ENCODE results near the gene CD74. TPM values are rescaled to one million over a fixed set of nuclear protein-coding genes. Genes with fewer than 3 reads are reported as not detected.

Gene CD74
- total RNA-seq, 2 experiments from 2014 or later: 341 to 350 TPM

- Mint-ChIP-seq H3K36me3 (peaks cover 20% of the 10 kb centered on the region), H3K4me3 (no peak overlapping the region), H3K4me1 (peaks cover 3% of the 10 kb centered on the region), H3K27ac (no peak overlapping the region), H3K9me3 (no peaks in the 10 kb centered on the region), H3K27me3 (no peaks in the 10 kb centered on the region)
- ATAC-seq (ENCODE audit: low read depth) (no peak), DNase-seq (no peak)
- POLR2A ChIA-PET: no interaction called here
These were observed 44.2 kb downstream of the CD74 start for GRCh38 chr5:150368526-150368925.

GRCh38 chr5:150364004-150364403, 48.7 kb downstream of the CD74 start:
- H3K9me3 Mint-ChIP-seq: no peaks in the 10 kb centered on the region
- no peak for DNase-seq
- no peaks in the 10 kb centered on the region for H3K27me3 Mint-ChIP-seq
- peaks cover 14% of the 10 kb centered on the region for H3K36me3 Mint-ChIP-seq
- H3K4me3 Mint-ChIP-seq: no peak overlapping the region
- no peak overlapping the region for H3K27ac Mint-ChIP-seq
- peaks cover 26% of the 10 kb centered on the region for H3K4me1 Mint-ChIP-seq
- ATAC-seq (ENCODE audit: low read depth): no peak
- POLR2A ChIA-PET: no interaction called here

GRCh38 chr5:150363185-150363584, 49.5 kb downstream of the CD74 start:
- H3K27me3 Mint-ChIP-seq: no peaks in the 10 kb centered on the region
- H3K27ac Mint-ChIP-seq: no peak overlapping the region
- peaks cover 14% of the 10 kb centered on the region for H3K36me3 Mint-ChIP-seq
- no peaks in the 10 kb centered on the region for H3K9me3 Mint-ChIP-seq
- peaks cover 31% of the 10 kb centered on the region for H3K4me1 Mint-ChIP-seq
- ATAC-seq (ENCODE audit: low read depth) (no peak), DNase-seq (no peak)
- POLR2A ChIA-PET: no interaction called here
- no peak overlapping the region for H3K4me3 Mint-ChIP-seq

- POLR2A ChIA-PET: no interaction called here
- ATAC-seq (ENCODE audit: low read depth) (no peak), DNase-seq (no peak)
- Mint-ChIP-seq H3K4me3 (no peak overlapping the region), H3K4me1 (peaks cover 33% of the 10 kb centered on the region), H3K9me3 (no peaks in the 10 kb centered on the region), H3K27ac (peak overlapping the region; percentile 13), H3K36me3 (peaks cover 14% of the 10 kb centered on the region), H3K27me3 (no peaks in the 10 kb centered on the region)
These were observed 51.4 kb downstream of the CD74 start for GRCh38 chr5:150361301-150361700.

GRCh38 chr5:150358261-150359095, 54.2 kb downstream of the CD74 start:
- peak overlapping the region; percentile 89 for H3K4me3 Mint-ChIP-seq
- H3K9me3 Mint-ChIP-seq: no peaks in the 10 kb centered on the region
- H3K4me1 Mint-ChIP-seq: peaks cover 33% of the 10 kb centered on the region
- H3K36me3 Mint-ChIP-seq: peaks cover 11% of the 10 kb centered on the region
- ATAC-seq (ENCODE audit: low read depth): no peak
- H3K27me3 Mint-ChIP-seq: peaks cover 9% of the 10 kb centered on the region
- POLR2A ChIA-PET: interaction anchor here (0.7 to 1.4 kb wide), 6 partner anchors 54 to 209 kb away, joined by 3 to 6 read pairs (median 4); partner anchors contain the start of genes CD74 and RPS14
- peak overlapping the region; percentile 88 for H3K27ac Mint-ChIP-seq
- DNase-seq: no peak

- Mint-ChIP-seq H3K27ac (peak within 1 kb of the TSS; percentile 88), H3K4me3 (peak within 1 kb of the TSS; percentile 89), H3K4me1 (peaks cover 30% of the 10 kb centered on the region), H3K27me3 (peaks cover 9% of the 10 kb centered on the region), H3K36me3 (peaks cover 11% of the 10 kb centered on the region), H3K9me3 (no peaks in the 10 kb centered on the region)
- DNase-seq (peak; percentile 99), ATAC-seq (ENCODE audit: low read depth) (peak; percentile 90)
- POLR2A ChIA-PET: interaction anchor here (0.6 to 1.4 kb wide), 6 partner anchors 55 to 208 kb away, joined by 3 to 6 read pairs (median 4); partner anchors contain the start of genes CD74 and RPS14
These were observed 55.1 kb downstream of the CD74 start, which contains the start of gene TCOF1 for GRCh38 chr5:150357326-150358260. Gene TCOF1, plus strand, starts transcription at chr5:150357697. Its CDS starts 50 bp downstream, at chr5:150357747.

- Mint-ChIP-seq H3K27me3 (peaks cover 9% of the 10 kb centered on the region), H3K4me1 (peaks cover 25% of the 10 kb centered on the region), H3K27ac (peak overlapping the region; percentile 87), H3K9me3 (no peaks in the 10 kb centered on the region), H3K36me3 (peaks cover 10% of the 10 kb centered on the region), H3K4me3 (peak overlapping the region; percentile 89)
- no peak for DNase-seq
- no peak for ATAC-seq (ENCODE audit: low read depth)
- POLR2A ChIA-PET: interaction anchor here (0.5 to 0.6 kb wide), 2 partner anchors 56 to 1257 kb away, joined by 3 read pairs; partner anchors contain the start of gene CD74
These were observed 56.0 kb downstream of the CD74 start for GRCh38 chr5:150356575-150357294.

GRCh38 chr5:150355791-150356190, 56.9 kb downstream of the CD74 start:
- peaks cover 30% of the 10 kb centered on the region for H3K4me1 Mint-ChIP-seq
- no peaks in the 10 kb centered on the region for H3K9me3 Mint-ChIP-seq
- peaks cover 5% of the 10 kb centered on the region for H3K36me3 Mint-ChIP-seq
- no peak overlapping the region for H3K27ac Mint-ChIP-seq
- DNase-seq (no peak), ATAC-seq (ENCODE audit: low read depth) (no peak)
- POLR2A ChIA-PET: no interaction called here
- no peak overlapping the region for H3K4me3 Mint-ChIP-seq
- peaks cover 9% of the 10 kb centered on the region for H3K27me3 Mint-ChIP-seq

- H3K27ac Mint-ChIP-seq: no peak overlapping the region
- POLR2A ChIA-PET: no interaction called here
These were observed 59.6 kb downstream of the CD74 start for GRCh38 chr5:150353032-150353675.

GRCh38 chr5:150352244-150353031, 60.3 kb downstream of the CD74 start:
- POLR2A ChIA-PET: no interaction called here
- Mint-ChIP-seq H3K27me3 (peaks cover 13% of the 10 kb centered on the region), H3K36me3 (no peaks in the 10 kb centered on the region), H3K9me3 (no peaks in the 10 kb centered on the region), H3K4me1 (peaks cover 17% of the 10 kb centered on the region), H3K4me3 (no peak overlapping the region), H3K27ac (no peak overlapping the region)
- ATAC-seq (ENCODE audit: low read depth): no peak
- no peak for DNase-seq

More at GRCh38 chr5:150353032-150353675, 59.6 kb downstream of the CD74 start:
- no peak for ATAC-seq (ENCODE audit: low read depth)
- H3K27me3 Mint-ChIP-seq: peaks cover 9% of the 10 kb centered on the region
- H3K36me3 Mint-ChIP-seq: no peaks in the 10 kb centered on the region
- H3K4me3 Mint-ChIP-seq: no peak overlapping the region
- peaks cover 17% of the 10 kb centered on the region for H3K4me1 Mint-ChIP-seq
- H3K9me3 Mint-ChIP-seq: no peaks in the 10 kb centered on the region
- DNase-seq: no peak
